DMS114 treated with DMSO at 0.1 percent for 48 hours (cell line): ENCODE results near the gene FSD2.
A peak's percentile ranks its signal among the peaks of the same experiment; 100 is the strongest.
"Not testable (repeated sequence)": the region's sequence is repeated elsewhere in the genome, so short reads cannot be mapped to it uniquely, and the experiment has no call there.

ENCODE experiments used
- DNase-seq: peaks from one replicate; lab custom pipeline; 2025; ENCODE audit not compliant: unreplicated experiment; lab: John Stamatoyannopoulos, UW

The FSD2 gene

GRCh38 chr15:82831894-82832600 lies 26.2 kb upstream of the FSD2 start:
- DNase-seq = no peak

GRCh38 chr15:82830427-82831173 lies 24.7 kb upstream of the FSD2 start:
- DNase-seq = no peak

- DNase-seq = no peak
Observed at GRCh38 chr15:82829234-82829633, 23.4 kb upstream of the FSD2 start.

GRCh38 chr15:82828075-82828474 lies 22.2 kb upstream of the FSD2 start:
- DNase-seq = no peak

DNA sequence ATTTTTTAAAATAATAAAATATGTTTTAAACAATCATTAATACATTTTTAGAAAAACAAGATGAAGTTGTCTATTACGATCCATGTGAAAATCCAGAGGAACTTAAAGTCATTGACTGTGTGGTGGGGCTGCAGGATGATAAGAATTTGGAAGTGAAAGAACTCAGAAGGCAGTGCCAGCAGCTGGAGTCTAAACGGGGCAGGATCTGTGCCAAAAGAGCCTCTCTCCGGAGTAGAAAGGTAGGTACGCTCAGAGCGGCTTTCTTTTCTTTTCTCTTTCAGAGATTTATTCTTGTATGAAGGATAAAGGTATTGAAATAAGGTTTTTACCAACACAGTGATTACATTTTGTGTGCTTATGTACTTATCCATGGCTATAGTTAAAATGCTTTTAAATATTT lies 17.2 kb upstream of the FSD2 start:
- no peak for DNase-seq

DNA sequence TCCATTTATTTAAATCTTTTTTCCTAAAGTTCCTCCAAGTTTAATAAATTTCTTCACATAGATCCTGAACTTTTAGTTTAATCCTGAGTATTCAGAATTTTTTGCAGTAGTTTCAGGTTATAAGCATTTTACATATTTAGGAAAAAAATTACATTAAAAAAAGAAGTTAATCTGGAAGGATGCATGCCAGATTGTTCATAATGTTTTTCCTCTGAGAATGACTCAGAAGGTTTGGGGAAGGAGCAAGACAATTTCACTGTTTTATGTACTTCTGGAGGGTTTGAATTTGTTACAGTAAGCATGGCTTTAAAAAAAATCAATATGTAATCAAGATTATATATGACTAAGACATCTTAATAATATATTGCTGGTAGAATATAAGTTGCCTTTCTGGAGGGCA lies 16.0 kb upstream of the FSD2 start:
- not testable (repeated sequence) for DNase-seq

DNA sequence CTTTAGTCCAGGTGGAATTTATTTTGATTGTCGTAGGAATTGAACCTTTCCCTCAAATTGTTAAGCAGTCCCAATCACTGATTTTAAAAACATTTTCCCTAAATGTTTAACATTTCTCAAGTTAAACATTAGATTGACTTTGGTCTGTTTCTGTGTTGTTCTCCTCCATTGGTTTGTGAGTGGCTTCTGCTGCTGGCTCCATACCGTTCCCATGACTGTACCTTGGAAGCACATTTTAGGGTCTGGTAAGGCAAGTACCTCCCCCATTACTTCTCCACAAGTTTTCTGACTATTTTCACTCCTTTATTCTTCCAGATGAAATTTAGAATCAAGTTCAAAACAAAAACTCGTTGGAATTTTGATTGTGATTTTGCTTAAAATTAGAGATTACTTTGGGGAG lies 15.5 kb upstream of the FSD2 start:
- DNase-seq = not testable (repeated sequence)

- no peak for DNase-seq
Observed at GRCh38 chr15:82820128-82820527, 14.3 kb upstream of the FSD2 start.

DNA sequence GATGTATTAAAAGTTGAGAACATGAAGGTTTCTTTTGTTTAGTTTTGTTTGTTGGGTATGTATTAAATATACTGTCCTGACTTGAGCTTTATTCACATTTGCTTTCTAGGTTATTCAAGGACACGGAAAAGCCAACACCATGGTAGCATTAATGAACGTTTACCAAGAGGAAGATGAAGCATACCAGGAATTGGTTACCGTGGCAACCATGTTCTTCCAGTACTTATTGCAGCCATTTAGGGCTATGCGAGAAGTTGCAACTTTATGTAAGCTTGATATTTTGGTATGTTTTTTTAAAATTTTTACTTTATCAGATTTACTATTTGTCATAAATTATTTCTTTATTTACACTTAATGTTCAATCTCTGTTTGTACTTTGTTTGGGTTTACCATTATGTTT lies 7.1 kb upstream of the FSD2 start:
- DNase-seq = no peak

DNA sequence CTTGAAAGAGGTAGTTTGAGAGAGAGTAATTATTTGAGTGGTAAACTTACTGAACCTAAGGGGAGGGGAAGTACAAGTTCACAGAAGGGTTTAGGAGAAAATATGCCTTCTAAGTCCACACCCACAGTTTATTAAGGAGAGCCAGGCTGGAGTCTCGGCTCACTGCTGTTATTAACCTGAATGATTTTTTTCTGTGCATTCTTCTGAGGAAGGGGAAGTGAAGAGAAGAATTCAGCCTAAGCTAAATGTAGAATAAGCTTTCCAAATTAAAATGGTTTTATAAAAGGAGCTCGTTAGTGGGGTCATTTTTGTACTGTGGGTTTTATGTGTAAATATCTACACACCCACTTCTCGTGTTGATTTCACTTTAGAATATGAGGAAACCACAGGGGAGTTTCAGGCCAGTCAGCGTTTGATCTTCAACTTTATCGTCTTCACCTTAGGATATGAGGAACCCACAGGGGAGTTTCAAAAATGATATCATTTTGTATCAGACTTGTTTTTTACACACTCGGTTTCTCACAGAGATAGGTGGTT lies 5.1 kb upstream of the FSD2 start:
- no peak for DNase-seq

DNA sequence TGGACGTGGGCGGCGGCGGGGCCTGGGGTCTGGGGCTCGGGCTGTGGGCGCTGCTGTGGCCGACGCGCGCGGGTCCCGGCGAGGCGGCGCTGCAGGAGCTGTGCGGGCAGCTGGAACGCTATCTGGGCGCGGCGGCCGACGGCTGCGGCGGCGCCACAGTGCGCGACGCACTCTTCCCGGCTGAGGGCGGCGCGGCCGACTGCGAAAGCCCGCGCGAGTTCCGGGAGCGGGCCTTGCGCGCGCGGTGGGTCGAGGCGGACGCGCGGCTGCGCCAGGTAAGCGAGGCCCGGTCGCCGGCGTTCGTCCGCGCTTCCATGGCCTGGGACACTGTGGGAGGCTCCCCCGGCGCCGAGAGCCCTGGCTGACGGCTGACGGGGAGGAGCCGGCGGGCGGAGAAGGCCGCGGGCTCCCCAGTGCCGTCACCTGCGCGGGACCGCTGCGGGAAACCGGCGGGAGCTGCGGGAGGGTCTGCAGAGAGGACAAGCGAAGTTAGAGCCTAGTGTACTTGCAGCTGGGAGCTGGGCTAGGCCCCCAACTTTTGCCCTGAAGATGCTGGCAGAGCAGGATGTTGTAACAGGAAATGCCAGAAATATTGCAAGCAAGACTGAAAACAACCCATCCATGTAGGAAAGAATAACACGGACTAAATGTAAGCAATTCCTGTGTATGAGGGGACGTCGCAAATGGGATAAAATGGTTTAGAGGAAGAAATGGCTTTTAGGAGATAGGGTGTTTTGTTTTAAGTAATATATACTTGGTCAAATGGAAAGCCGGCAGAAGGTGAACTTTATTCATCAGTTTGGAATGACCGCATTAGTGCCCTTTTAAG lies 4.4 kb upstream of the FSD2 start:
- no peak for DNase-seq

GRCh38 chr15:82809308-82810060 lies 3.6 kb upstream of the FSD2 start, which contains the start of gene WHAMM:
TSS of gene WHAMM (plus strand) at chr15:82809628. CDS start at chr15:82809727, 99 bp downstream.
- DNase-seq = peak; percentile 98

GRCh38 chr15:82808634-82809041 lies 2.8 kb upstream of the FSD2 start:
- DNase-seq = no peak

GRCh38 chr15:82807920-82808633 lies 2.2 kb upstream of the FSD2 start:
- no peak for DNase-seq

GRCh38 chr15:82804575-82804949 lies 1.3 kb downstream of the FSD2 start:
- no peak for DNase-seq

GRCh38 chr15:82803793-82804574 lies 1.9 kb downstream of the FSD2 start:
- DNase-seq = no peak

- DNase-seq = no peak
Observed at GRCh38 chr15:82802497-82802896, 3.4 kb downstream of the FSD2 start.

DNA sequence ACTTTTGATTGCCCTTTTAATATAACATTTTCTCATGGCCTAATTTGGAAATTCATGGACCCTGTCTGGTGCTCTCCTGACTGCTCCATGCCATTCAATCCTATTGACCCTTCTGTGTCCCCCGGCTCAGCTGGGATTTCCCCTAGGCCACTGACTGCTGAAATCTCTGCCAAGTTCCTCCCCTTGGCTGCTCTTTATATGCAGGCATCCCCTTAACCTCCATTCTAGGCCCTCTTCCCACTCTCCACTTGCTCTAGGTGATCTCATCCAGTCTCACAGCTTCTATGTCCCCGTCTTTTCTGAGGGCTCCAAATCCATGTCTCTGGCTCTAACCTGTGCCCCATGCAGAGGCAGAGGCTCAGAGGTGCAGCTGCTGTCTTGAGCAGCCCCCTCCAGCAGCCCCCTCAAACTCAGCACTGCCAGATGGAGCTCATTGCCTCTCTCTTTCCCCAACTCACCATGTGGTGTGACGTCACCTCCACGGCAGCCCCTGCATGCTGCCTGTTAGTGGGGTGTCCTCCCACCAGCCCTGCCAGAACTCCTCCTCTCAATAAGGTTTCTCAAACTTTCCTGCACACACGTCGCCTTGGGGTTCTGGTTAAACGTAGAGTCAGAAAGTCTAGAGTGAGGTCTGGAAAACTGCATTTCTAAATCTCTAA lies 6.6 kb downstream of the FSD2 start:
- DNase-seq = no peak
